CD4-positive, alpha-beta T cell treated with Interleukin-21 for 1 hour (primary cell): ENCODE data around the gene PPP1R3D.
"Not testable (repeated sequence)": the region's sequence is repeated elsewhere in the genome, so short reads cannot be mapped to it uniquely, and the experiment has no call there.

Experiments used
- DNase-seq: peaks from one replicate; pipeline ENCODE4 v3.0.0-alpha.2; 2020

Gene PPP1R3D

GRCh38 chr20:59911041-59911440, 29.1 kb downstream of the PPP1R3D start:
- DNase-seq = no peak

- no peak for DNase-seq
These were observed 31.2 kb downstream of the PPP1R3D start for GRCh38 chr20:59908855-59909254.

- no peak for DNase-seq
These were observed 36.5 kb downstream of the PPP1R3D start for GRCh38 chr20:59903621-59904020.

- no peak for DNase-seq
These were observed 37.6 kb downstream of the PPP1R3D start for GRCh38 chr20:59902470-59902869.

GRCh38 chr20:59895908-59896307, 44.2 kb downstream of the PPP1R3D start:
- no peak for DNase-seq

- DNase-seq = no peak
These were observed 48.5 kb downstream of the PPP1R3D start for GRCh38 chr20:59891581-59891980.

GRCh38 chr20:59890035-59890434, 50.1 kb downstream of the PPP1R3D start:
- not testable (repeated sequence) for DNase-seq

GRCh38 chr20:59888050-59888449, 52.1 kb downstream of the PPP1R3D start:
- no peak for DNase-seq
